Mammary epithelial cell (primary cell): ENCODE data around the gene EIF2AK3.

Source experiments
- EZH2 ChIP-seq: IDR thresholded peaks from 2 replicates; pipeline ENCODE4 v1.6.1; 2012; ENCODE audit warnings: low read length, inconsistent platforms, borderline replicate concordance
- TF ChIP-seq, protein P1 (sequence below), 2 donors: IDR thresholded peaks in 1 of 2; conservative IDR thresholded peaks in 1 of 2; 2 replicates each; pipeline ENCODE4 v1.5.1; 2011 to 2012; ENCODE audit warnings: inconsistent platforms in 2 of 2, low read length in 2 of 2, mild to moderate bottlenecking in 2 of 2, control low read depth in 1 of 2, low read depth in 1 of 2; ENCODE audit not compliant: insufficient read depth in 1 of 2; ENCODE audit errors: extremely low read depth in 1 of 2

- TF ChIP-seq, protein P1, sequence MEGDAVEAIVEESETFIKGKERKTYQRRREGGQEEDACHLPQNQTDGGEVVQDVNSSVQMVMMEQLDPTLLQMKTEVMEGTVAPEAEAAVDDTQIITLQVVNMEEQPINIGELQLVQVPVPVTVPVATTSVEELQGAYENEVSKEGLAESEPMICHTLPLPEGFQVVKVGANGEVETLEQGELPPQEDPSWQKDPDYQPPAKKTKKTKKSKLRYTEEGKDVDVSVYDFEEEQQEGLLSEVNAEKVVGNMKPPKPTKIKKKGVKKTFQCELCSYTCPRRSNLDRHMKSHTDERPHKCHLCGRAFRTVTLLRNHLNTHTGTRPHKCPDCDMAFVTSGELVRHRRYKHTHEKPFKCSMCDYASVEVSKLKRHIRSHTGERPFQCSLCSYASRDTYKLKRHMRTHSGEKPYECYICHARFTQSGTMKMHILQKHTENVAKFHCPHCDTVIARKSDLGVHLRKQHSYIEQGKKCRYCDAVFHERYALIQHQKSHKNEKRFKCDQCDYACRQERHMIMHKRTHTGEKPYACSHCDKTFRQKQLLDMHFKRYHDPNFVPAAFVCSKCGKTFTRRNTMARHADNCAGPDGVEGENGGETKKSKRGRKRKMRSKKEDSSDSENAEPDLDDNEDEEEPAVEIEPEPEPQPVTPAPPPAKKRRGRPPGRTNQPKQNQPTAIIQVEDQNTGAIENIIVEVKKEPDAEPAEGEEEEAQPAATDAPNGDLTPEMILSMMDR (conservative IDR thresholded peaks at IDR 0.05 in 1 of 2, IDR thresholded peaks at IDR 0.05 in 1 of 2; ENCODE audit: extremely low read depth in 1 of 2, insufficient read depth in 1 of 2, low read depth in 1 of 2, low read length in 2 of 2) = no peak
- TF ChIP-seq EZH2 = no peak
Observed at GRCh38 chr2:88642278-88642677, 15.0 kb upstream of the EIF2AK3 start.
